ENCODE data around the gene SUPT20H.

- TF ChIP-seq POLR2AphosphoS5 (IDR thresholded peaks at IDR 0.05) (no peak), CTCF (IDR thresholded peaks at IDR 0.05) (no peak), POLR2A (IDR thresholded peaks at IDR 0.05) (no peak), EP300 (IDR thresholded peaks at IDR 0.05) (no peak)
Observed at GRCh38 chr13:37010424-37010823, 49.1 kb downstream of the SUPT20H start.

Data from upper lobe of left lung (tissue), 4 donors.